Karpas-422 (cell line): ENCODE data around the gene AOAH. TPM values are rescaled to one million over a fixed set of nuclear protein-coding genes. Genes with fewer than 3 reads are reported as not detected.

ENCODE experiments used
- DNase-seq: peaks from one replicate; pipeline ENCODE4 v3.0.0-alpha.2; 2015
- H2AFZ ChIP-seq: fragments of 200-600 bp; sonication (generic); 2 replicates; pipeline ENCODE4 v1.6.1; 2014; ENCODE audit warnings: antibody characterized with exemption, low read length, mixed read lengths
- H3K27ac ChIP-seq: fragments of 200-600 bp; sonication (generic); 2 replicates; pipeline ENCODE4 v1.5.1; 2014; ENCODE audit warnings: mild to moderate bottlenecking, low read length, moderate library complexity
- H3K27me3 ChIP-seq: fragments of 200-600 bp; sonication (generic); 2 replicates; pipeline ENCODE4 v1.6.1; 2014; ENCODE audit warnings: low read length, mixed read lengths
- H3K36me3 ChIP-seq: fragments of 200-600 bp; sonication (generic); 2 replicates; pipeline ENCODE4 v1.6.1; 2014; ENCODE audit warnings: low read length, mixed read lengths; ENCODE audit not compliant: insufficient read depth
- H3K4me1 ChIP-seq: fragments of 200-600 bp; sonication (generic); 2 replicates; pipeline ENCODE4 v1.6.1; 2014; ENCODE audit warnings: mild to moderate bottlenecking, low read length, mixed read lengths
- H3K4me2 ChIP-seq: fragments of 200-600 bp; sonication (generic); 2 replicates; pipeline ENCODE4 v1.6.1; 2014; ENCODE audit warnings: low read length, low read depth, mild to moderate bottlenecking; ENCODE audit not compliant: poor library complexity, severe bottlenecking
- H3K4me3 ChIP-seq: fragments of 200-600 bp; sonication (generic); 2 replicates; pipeline ENCODE4 v1.5.1; 2014; ENCODE audit warnings: mild to moderate bottlenecking, antibody characterized with exemption, low read length, mixed read lengths
- H3K79me2 ChIP-seq: fragments of 200-600 bp; sonication (generic); 2 replicates; pipeline ENCODE4 v1.6.1; 2014; ENCODE audit warnings: mild to moderate bottlenecking, low read length, mixed read lengths
- H3K9ac ChIP-seq: fragments of 200-600 bp; sonication (generic); 2 replicates; pipeline ENCODE4 v1.6.0; 2014; ENCODE audit warnings: low read length
- H3K9me2 ChIP-seq: fragments of 200-600 bp; sonication (generic), shearing (Covaris generic); replicated peaks from 2 replicates; pipeline ENCODE4 v1.6.0; 2014; ENCODE audit warnings: mild to moderate bottlenecking, low read length, moderate library complexity; ENCODE audit not compliant: insufficient read depth
- H3K9me3 ChIP-seq: fragments of 300-700, 200-600 bp; sonication (generic); 2 replicates; pipeline ENCODE4 v1.6.1; 2014; ENCODE audit warnings: low read length, mixed read lengths
- H4K20me1 ChIP-seq: fragments of 200-600 bp; sonication (generic); 2 replicates; pipeline ENCODE4 v1.6.1; 2014; ENCODE audit warnings: mild to moderate bottlenecking, antibody characterized with exemption, low read length, low read depth; ENCODE audit not compliant: insufficient read depth
- total RNA-seq: library from RNA; depleted of rRNA; stranded (reverse); fragments of >200 nt; shearing (Covaris generic); gene quantifications from 2 replicates; pipeline ENCODE4 v1.2.3, GENCODE V29; 2014; ENCODE audit warnings: low replicate concordance

The AOAH gene
- total RNA-seq, 1 experiment from 2014 or later = not detected

DNA sequence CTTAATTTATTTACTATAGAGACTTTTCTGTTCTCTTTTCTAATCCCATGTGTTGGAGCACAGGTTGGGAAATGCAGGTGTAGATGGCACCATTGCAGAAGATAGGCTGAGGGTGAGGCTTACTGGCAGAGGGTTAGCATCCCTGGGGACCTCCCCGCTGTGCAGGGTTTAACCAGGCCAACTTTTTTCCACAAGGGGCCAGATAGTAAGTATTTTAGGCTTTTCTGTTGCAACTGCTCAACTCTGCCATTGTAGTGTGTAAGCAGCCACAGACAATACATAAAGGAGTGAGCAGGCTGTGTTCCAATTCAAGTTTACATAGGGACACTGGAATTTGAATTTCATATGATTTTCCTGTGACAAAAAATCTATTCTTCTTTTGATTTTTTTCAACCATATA is 34.6 kb upstream of the AOAH start:
- DNase-seq = no peak
- H3K9me3 ChIP-seq = no peaks in the 10 kb centered on the region
- H3K27me3 ChIP-seq = no peaks in the 10 kb centered on the region
- H3K4me3 ChIP-seq = no peak overlapping the region
- no peaks in the 10 kb centered on the region for H3K9me2 ChIP-seq
- H3K4me1 ChIP-seq = peaks cover 5% of the 10 kb centered on the region
- no peak overlapping the region for H3K4me2 ChIP-seq
- H3K36me3 ChIP-seq = no peaks in the 10 kb centered on the region
- no peak overlapping the region for H2AFZ ChIP-seq
- H3K9ac ChIP-seq = no peak overlapping the region
- no peaks in the 10 kb centered on the region for H3K79me2 ChIP-seq
- no peaks in the 10 kb centered on the region for H4K20me1 ChIP-seq
- H3K27ac ChIP-seq = no peak overlapping the region

DNA sequence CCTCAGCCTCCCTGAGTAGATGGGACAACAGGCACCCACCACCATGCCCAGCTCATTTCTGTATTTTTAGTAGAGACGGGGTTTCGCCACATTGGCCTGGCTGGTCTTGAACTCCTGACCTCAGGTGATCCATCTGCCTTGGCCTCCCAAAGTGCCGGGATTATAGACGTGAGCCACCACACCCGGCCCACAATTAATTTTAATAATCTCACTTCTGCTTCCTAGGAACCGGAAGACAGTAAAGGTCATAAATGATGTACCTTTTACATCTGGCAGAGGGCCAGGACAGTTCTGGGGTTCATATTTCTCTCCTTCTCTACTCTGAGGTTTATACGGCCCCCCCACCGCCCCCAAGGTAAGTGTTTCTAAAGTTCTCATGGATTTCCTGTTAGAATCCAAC is 31.2 kb upstream of the AOAH start:
- Histone ChIP-seq H3K36me3 (no peaks in the 10 kb centered on the region), H3K4me2 (no peak overlapping the region), H3K9ac (no peak overlapping the region), H3K9me2 (no peaks in the 10 kb centered on the region), H3K27ac (no peak overlapping the region), H3K9me3 (no peaks in the 10 kb centered on the region), H3K79me2 (no peaks in the 10 kb centered on the region), H3K4me3 (no peak overlapping the region), H4K20me1 (no peaks in the 10 kb centered on the region), H2AFZ (no peak overlapping the region), H3K4me1 (peaks cover 5% of the 10 kb centered on the region), H3K27me3 (no peaks in the 10 kb centered on the region)
- peak; percentile 59 for DNase-seq

DNA sequence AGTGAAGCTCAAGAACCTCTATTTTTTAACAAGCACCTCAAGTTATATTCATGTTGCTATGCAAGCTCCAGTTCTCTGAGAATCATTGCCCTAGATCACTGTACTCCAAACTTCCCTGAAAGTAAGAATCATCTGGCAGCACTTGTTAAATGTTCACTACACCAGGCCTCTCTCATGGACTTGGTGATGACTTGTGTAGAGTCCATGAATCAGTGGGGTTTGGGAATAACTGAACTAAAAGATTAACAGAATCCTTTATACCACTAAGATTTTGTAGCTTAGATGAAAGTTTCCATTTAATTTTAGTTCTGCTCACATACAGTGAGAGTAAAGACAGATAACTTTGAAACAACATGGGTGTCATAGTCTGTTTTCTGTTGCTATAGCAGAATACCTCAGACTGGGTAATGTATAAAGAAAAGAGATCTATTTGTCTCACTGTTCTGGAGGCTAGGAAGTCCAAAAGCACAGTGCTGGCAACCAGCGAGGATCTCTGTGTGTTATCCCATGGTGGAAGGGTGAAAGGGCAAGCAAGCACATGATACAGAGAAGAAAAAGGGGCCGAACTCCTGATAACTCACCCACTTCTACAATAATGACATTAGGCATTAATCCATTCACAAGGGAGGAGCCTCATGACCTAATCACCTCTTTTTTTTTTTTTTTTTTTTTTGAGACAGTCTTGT is 27.9 kb upstream of the AOAH start:
- Histone ChIP-seq H4K20me1 (no peaks in the 10 kb centered on the region), H3K27me3 (no peaks in the 10 kb centered on the region), H2AFZ (no peak overlapping the region), H3K9me3 (no peaks in the 10 kb centered on the region), H3K79me2 (no peaks in the 10 kb centered on the region), H3K27ac (no peak overlapping the region), H3K4me3 (no peak overlapping the region), H3K9ac (no peak overlapping the region), H3K36me3 (no peaks in the 10 kb centered on the region), H3K4me2 (no peak overlapping the region), H3K9me2 (no peaks in the 10 kb centered on the region), H3K4me1 (peaks cover 5% of the 10 kb centered on the region)
- DNase-seq = no peak

DNA sequence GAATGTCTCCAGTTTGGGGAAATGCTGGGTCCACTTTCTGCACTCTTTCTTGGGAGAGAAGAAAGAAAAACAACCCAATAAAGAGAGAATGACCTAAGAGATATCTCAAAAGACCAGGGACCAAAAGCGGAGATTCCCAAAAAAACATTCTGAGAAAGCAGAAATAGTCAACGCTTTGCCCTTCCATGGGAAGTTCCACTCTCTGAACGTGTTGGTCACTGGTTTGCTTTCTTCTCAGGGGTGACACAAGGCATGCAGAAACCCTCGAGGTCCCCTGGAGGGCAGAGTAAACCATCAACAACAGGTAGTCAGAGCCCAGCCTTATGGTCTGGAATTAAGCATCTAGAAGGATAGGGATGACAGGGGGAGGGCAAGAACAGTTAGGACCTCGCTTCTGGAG is 26.2 kb upstream of the AOAH start:
- H3K9me2 ChIP-seq = no peaks in the 10 kb centered on the region
- no peak overlapping the region for H2AFZ ChIP-seq
- H3K79me2 ChIP-seq = no peaks in the 10 kb centered on the region
- no peaks in the 10 kb centered on the region for H3K27me3 ChIP-seq
- H3K9me3 ChIP-seq = no peaks in the 10 kb centered on the region
- no peak overlapping the region for H3K4me3 ChIP-seq
- H3K36me3 ChIP-seq = no peaks in the 10 kb centered on the region
- H3K9ac ChIP-seq = no peak overlapping the region
- H3K4me1 ChIP-seq = no peaks in the 10 kb centered on the region; the same call in 1 of the 2 replicates
- H4K20me1 ChIP-seq = no peaks in the 10 kb centered on the region
- H3K27ac ChIP-seq = no peak overlapping the region
- no peak overlapping the region for H3K4me2 ChIP-seq
- peak; percentile 36 for DNase-seq

DNA sequence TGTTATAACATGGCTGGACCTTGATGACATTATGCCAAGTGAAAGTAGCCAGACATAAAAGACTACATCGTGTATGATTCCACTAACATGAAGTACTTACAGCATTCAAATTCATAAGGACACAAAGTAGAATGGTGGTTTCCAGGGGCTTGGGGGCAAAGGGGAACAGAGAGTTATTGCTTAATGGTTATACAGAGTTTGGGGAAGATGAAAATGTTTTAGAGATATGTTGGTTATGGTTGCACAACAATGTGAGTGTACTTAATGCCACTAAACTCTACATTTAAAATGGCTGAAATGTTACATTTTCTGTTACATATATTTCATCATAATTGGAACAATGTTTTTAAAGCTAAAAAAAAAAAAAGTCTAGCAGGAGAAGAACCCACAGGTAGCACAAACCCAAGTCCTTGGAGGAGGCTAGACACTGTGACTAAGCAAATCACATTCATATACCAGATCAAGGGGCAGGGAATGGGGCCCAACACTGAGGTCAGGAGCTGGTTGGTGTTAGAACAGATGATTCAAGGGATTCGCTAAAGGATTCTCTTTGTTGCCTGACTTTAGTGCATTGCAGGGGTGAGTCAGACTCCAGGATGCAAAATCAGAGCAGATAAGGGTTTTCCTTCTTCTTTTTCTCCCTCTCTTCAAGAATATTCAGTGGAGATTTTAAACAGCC is 25.1 kb upstream of the AOAH start:
- Histone ChIP-seq H3K27ac (no peak overlapping the region), H3K4me3 (no peak overlapping the region), H2AFZ (no peak overlapping the region), H3K9me3 (no peaks in the 10 kb centered on the region), H3K79me2 (no peaks in the 10 kb centered on the region), H3K36me3 (no peaks in the 10 kb centered on the region), H4K20me1 (no peaks in the 10 kb centered on the region), H3K27me3 (no peaks in the 10 kb centered on the region), H3K9me2 (no peaks in the 10 kb centered on the region), H3K4me2 (no peak overlapping the region), H3K4me1 (no peaks in the 10 kb centered on the region), H3K9ac (no peak overlapping the region)
- no peak for DNase-seq

DNA sequence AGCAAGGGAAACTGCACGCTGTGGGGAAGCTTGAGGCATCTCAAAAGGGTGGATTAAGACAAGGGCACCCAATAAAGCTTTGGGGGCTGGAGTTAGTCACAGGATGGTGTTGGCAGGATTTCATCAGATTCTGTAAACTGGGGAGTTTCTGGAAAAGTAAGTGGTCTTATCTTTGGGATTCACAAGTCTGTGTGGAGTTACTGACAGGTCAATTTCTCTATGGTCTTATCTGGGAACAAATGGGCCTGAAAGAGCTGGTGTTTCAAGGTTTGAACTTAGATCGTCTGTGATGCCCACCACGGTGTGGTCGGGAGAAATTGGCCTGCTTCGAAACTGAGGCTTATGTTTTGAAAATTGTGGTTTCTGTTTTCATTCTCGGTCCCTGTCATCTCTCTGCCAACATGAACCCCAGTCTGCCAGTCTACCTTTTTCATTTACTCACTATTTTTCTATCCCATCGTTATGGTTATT is 23.8 kb upstream of the AOAH start:
- Histone ChIP-seq H3K27ac (no peak overlapping the region), H3K27me3 (no peaks in the 10 kb centered on the region), H3K9ac (no peak overlapping the region), H3K4me3 (no peak overlapping the region), H3K4me1 (no peaks in the 10 kb centered on the region), H3K36me3 (no peaks in the 10 kb centered on the region), H3K9me2 (no peaks in the 10 kb centered on the region), H3K9me3 (no peaks in the 10 kb centered on the region), H3K79me2 (no peaks in the 10 kb centered on the region), H4K20me1 (no peaks in the 10 kb centered on the region), H2AFZ (no peak overlapping the region), H3K4me2 (no peak overlapping the region)
- no peak for DNase-seq

DNA sequence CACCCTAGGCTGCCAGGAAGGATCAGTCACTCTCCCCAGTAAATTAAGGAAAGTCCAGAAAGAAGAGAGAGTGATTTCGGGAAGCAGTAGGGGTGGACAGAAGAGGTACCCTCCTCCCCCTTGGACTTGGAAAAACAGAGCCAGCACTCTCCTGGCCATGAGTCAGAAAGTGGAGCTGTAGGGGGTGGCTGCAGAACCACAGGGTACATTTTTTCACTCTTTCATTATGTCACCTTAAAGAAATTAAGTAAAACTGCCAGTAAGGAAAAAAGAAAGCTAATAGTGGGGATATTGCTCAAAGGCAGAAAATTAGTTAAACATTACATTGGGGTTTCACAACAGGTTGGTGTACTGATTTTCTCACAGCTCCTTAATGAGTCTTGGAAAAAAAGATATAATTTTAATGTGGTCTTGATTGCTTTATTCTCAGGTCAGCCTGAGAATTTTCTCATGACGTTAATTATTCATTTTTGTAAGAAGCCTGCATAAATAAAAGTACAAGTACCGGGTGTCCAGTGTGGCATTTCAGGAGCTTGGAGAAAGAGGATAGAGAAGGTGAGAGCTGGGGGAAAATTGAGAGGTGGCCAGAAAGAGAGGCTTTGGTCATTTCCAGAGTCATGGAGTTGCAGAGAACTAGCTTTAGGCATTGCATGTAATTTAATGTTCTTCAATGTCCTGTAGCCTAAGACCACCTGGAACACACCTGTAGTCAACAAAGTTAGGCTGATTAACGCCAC is 23.2 kb upstream of the AOAH start:
- Histone ChIP-seq H3K79me2 (no peaks in the 10 kb centered on the region), H4K20me1 (no peaks in the 10 kb centered on the region), H3K9ac (no peak overlapping the region), H3K27ac (no peak overlapping the region), H3K36me3 (no peaks in the 10 kb centered on the region), H3K4me3 (no peak overlapping the region), H2AFZ (no peak overlapping the region), H3K27me3 (no peaks in the 10 kb centered on the region), H3K9me2 (no peaks in the 10 kb centered on the region), H3K4me1 (no peaks in the 10 kb centered on the region), H3K9me3 (no peaks in the 10 kb centered on the region), H3K4me2 (no peak overlapping the region)
- no peak for DNase-seq

DNA sequence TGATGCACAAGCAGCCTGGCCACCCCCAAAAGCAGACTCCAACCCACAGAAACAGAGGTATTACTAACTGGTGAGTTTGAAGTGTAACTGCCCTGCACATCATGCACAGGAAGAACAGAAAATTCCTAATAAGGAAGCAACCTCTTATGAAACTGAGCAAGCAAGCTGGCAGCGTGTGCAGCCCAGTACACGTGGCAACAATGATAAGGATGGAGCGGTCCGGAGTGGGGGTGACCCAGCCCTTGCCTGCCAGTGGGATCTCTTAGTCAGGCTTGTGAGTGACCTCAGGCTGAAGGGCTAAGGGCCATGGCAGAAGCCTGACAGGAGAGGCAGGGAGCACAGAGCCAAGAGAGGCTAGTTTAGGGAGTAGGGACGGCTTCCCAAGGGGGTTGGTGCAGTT is 22.1 kb upstream of the AOAH start:
- H3K4me3 ChIP-seq = no peak overlapping the region
- H3K9me2 ChIP-seq = no peaks in the 10 kb centered on the region
- H3K9ac ChIP-seq = no peak overlapping the region
- H3K27ac ChIP-seq = no peak overlapping the region
- H3K4me2 ChIP-seq = no peak overlapping the region
- H3K27me3 ChIP-seq = no peaks in the 10 kb centered on the region
- H3K36me3 ChIP-seq = no peaks in the 10 kb centered on the region
- H4K20me1 ChIP-seq = no peaks in the 10 kb centered on the region
- H3K4me1 ChIP-seq = no peaks in the 10 kb centered on the region
- no peak overlapping the region for H2AFZ ChIP-seq
- DNase-seq = no peak
- H3K9me3 ChIP-seq = no peaks in the 10 kb centered on the region
- H3K79me2 ChIP-seq = no peaks in the 10 kb centered on the region
